Ishikawa (cell line): ENCODE measurements around the gene SLAMF8.

ENCODE experiments used
- CEBPB ChIP-seq: IDR thresholded peaks from 2 replicates; pipeline ENCODE4 v1.6.1; 2012
- EGR1 ChIP-seq: IDR thresholded peaks from 2 replicates; pipeline ENCODE4 v1.6.1; 2012
- EP300 ChIP-seq: IDR thresholded peaks from 2 replicates; pipeline ENCODE4 v1.6.1; 2012; ENCODE audit warnings: borderline replicate concordance
- FOXM1 ChIP-seq: IDR thresholded peaks from 2 replicates; pipeline ENCODE4 v1.6.1; 2012; ENCODE audit warnings: low read depth, borderline replicate concordance
- MAX ChIP-seq: IDR thresholded peaks from 2 replicates; pipeline ENCODE4 v1.6.1; 2012
- NFIC ChIP-seq: IDR thresholded peaks from 2 replicates; pipeline ENCODE4 v1.6.1; 2012
- RAD21 ChIP-seq: IDR thresholded peaks from 2 replicates; pipeline ENCODE4 v1.6.1; 2012; ENCODE audit warnings: low read depth
- TAF1 ChIP-seq: IDR thresholded peaks from 2 replicates; pipeline ENCODE4 v1.6.1; 2012; ENCODE audit warnings: low read depth, mild to moderate bottlenecking
- TCF12 ChIP-seq: IDR thresholded peaks from 2 replicates; pipeline ENCODE4 v1.6.1; 2012; ENCODE audit warnings: low read depth
- TEAD4 ChIP-seq: IDR thresholded peaks from 2 replicates; pipeline ENCODE4 v1.6.1; 2012
- USF1 ChIP-seq: IDR thresholded peaks from 2 replicates; pipeline ENCODE4 v1.6.1; 2012
- ZBTB7A ChIP-seq: IDR thresholded peaks from 2 replicates; pipeline ENCODE4 v1.6.1; 2012; ENCODE audit warnings: low read depth
- TF ChIP-seq, protein P1 (sequence below): IDR thresholded peaks from 2 replicates; pipeline ENCODE4 v1.6.1; 2012; ENCODE audit warnings: low read depth, mild to moderate bottlenecking

GRCh38 chr1:159828176-159828575, 1.5 kb downstream of the SLAMF8 start:
- TF ChIP-seq EP300 (no peak), RAD21 (no peak), MAX (no peak), TCF12 (no peak), ZBTB7A (no peak), USF1 (no peak), TAF1 (no peak), TEAD4 (no peak), EGR1 (no peak), CEBPB (no peak), NFIC (no peak), FOXM1 (no peak)
- TF ChIP-seq, protein P1, sequence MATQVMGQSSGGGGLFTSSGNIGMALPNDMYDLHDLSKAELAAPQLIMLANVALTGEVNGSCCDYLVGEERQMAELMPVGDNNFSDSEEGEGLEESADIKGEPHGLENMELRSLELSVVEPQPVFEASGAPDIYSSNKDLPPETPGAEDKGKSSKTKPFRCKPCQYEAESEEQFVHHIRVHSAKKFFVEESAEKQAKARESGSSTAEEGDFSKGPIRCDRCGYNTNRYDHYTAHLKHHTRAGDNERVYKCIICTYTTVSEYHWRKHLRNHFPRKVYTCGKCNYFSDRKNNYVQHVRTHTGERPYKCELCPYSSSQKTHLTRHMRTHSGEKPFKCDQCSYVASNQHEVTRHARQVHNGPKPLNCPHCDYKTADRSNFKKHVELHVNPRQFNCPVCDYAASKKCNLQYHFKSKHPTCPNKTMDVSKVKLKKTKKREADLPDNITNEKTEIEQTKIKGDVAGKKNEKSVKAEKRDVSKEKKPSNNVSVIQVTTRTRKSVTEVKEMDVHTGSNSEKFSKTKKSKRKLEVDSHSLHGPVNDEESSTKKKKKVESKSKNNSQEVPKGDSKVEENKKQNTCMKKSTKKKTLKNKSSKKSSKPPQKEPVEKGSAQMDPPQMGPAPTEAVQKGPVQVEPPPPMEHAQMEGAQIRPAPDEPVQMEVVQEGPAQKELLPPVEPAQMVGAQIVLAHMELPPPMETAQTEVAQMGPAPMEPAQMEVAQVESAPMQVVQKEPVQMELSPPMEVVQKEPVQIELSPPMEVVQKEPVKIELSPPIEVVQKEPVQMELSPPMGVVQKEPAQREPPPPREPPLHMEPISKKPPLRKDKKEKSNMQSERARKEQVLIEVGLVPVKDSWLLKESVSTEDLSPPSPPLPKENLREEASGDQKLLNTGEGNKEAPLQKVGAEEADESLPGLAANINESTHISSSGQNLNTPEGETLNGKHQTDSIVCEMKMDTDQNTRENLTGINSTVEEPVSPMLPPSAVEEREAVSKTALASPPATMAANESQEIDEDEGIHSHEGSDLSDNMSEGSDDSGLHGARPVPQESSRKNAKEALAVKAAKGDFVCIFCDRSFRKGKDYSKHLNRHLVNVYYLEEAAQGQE, result no peak
